SKM-1 (cell line): ENCODE results near the gene GNG4.

Source experiments
- DNase-seq: peaks from one replicate; lab custom pipeline; 2025; ENCODE audit not compliant: unreplicated experiment; lab: John Stamatoyannopoulos, UW

GNG4 gene

GRCh38 chr1:235500971-235501540 lies 148.5 kb downstream of the GNG4 start:
- no peak for DNase-seq
